HCT116 (cell line): ENCODE measurements around the gene CHST9. TPM values are rescaled to one million over a fixed set of nuclear protein-coding genes. Genes with fewer than 3 reads are reported as not detected.

ENCODE experiments used
- ATAC-seq: fragments of 200-7000 bp; cut with Tn5 transposase; 2 replicates; pipeline ENCODE4 v1.9.1; 2020; ENCODE audit warnings: mild to moderate bottlenecking, moderate library complexity
- BruUV-seq: library from RNA; stranded (reverse); fragments of 400-500 nt; replicated peaks from 2 replicates; lab custom pipeline; 2021; lab: Mats Ljungman, UMichigan
- CTCF ChIA-PET: fragments of 300-600 bp; sonication (Branson Sonifier 250); formaldehyde crosslinking; loops from one replicate; lab custom pipeline; 2021; ENCODE audit warnings: antibody characterized with exemption; lab: Charles Lee
- POLR2A ChIA-PET: fragments of 300-600, 350-600 bp; sonication (Branson Sonifier 250); formaldehyde crosslinking; loops from one replicate; lab custom pipeline; 2021; ENCODE audit warnings: antibody characterized with exemption; lab: Charles Lee
- RAD21 ChIA-PET, 2 experiments: fragments of 300-600 bp; sonication (Branson Sonifier 250); formaldehyde crosslinking; loops; one replicate each; lab custom pipeline; 2023; ENCODE audit warnings: low total read pairs in 2 of 2; ENCODE audit not compliant: uncharacterized antibody in 2 of 2, unreplicated experiment in 2 of 2, low non-redundant PET in 1 of 2; lab: Charles Lee
- DNase-seq: peaks from one replicate; pipeline ENCODE4 v3.0.0-alpha.2; 2010; ENCODE audit warnings: low read depth, low spot score
- H2AFZ ChIP-seq: fragments of 200-600 bp; shearing (Covaris generic), sonication (generic); 2 replicates; pipeline ENCODE4 v1.6.1; 2017; ENCODE audit warnings: low read depth, mixed run types, mixed read lengths, antibody characterized with exemption, low read length; ENCODE audit not compliant: poor library complexity, severe bottlenecking
- H3K27ac ChIP-seq: 2 replicates; pipeline ENCODE4 v1.5.1; 2012; ENCODE audit warnings: low read depth, low read length
- H3K27me3 ChIP-seq: fragments of 200-600 bp; sonication (generic); 2 replicates; pipeline ENCODE4 v1.6.1; 2016; ENCODE audit warnings: mixed run types, low read length, mixed read lengths; ENCODE audit not compliant: insufficient read depth
- H3K36me3 ChIP-seq, 2 experiments: fragments of 200-500 bp in 1 of 2; fragments of 200-600 bp in 1 of 2; sonication (Bioruptor generic) in 1 of 2; sonication (generic) in 1 of 2; 2 replicates each; pipeline versions ENCODE4 v1.5.1 to v1.6.1; 2014 to 2016; ENCODE audit warnings: low read length in 2 of 2, inconsistent platforms in 1 of 2, mixed read lengths in 1 of 2, mixed run types in 1 of 2; ENCODE audit not compliant: insufficient read depth in 2 of 2, control insufficient read depth in 1 of 2
- H3K4me1 ChIP-seq, 2 experiments: fragments of 200-600 bp in 1 of 2; sonication (generic) in 1 of 2; 2 replicates each; pipeline versions ENCODE4 v1.5.1 to v1.6.1; 2012 to 2017; ENCODE audit warnings: low read length in 2 of 2, inconsistent platforms in 1 of 2, mild to moderate bottlenecking in 1 of 2, mixed read lengths in 1 of 2, mixed run types in 1 of 2, moderate library complexity in 1 of 2; ENCODE audit not compliant: insufficient read depth in 2 of 2, control insufficient read depth in 1 of 2
- H3K4me2 ChIP-seq: fragments of 200-600 bp; sonication (generic); 2 replicates; pipeline ENCODE4 v1.6.1; 2017; ENCODE audit warnings: mixed run types, low read length, mixed read lengths
- H3K4me3 ChIP-seq, 2 experiments: fragments of 200-600 bp in 1 of 2; sonication (generic) in 1 of 2; replicated peaks in 1 of 2; 2 replicates each; pipeline ENCODE4 v1.5.1; 2011 to 2016; ENCODE audit warnings: low read length in 2 of 2, control low read depth in 1 of 2, low read depth in 1 of 2, mild to moderate bottlenecking in 1 of 2, mixed read lengths in 1 of 2, mixed run types in 1 of 2
- H3K79me2 ChIP-seq: fragments of 200-600 bp; sonication (generic); 2 replicates; pipeline ENCODE4 v1.6.1; 2017; ENCODE audit warnings: mild to moderate bottlenecking, mixed run types, low read length, moderate library complexity, mixed read lengths; ENCODE audit not compliant: insufficient read depth
- H3K9ac ChIP-seq: fragments of 200-600 bp; sonication (generic); 2 replicates; pipeline ENCODE4 v1.6.1; 2016; ENCODE audit warnings: low read length, mixed read lengths
- H3K9me2 ChIP-seq: fragments of 200-600 bp; sonication (generic), shearing (Covaris generic); 2 replicates; pipeline ENCODE4 v1.6.1; 2017; ENCODE audit warnings: mixed run types, mild to moderate bottlenecking, moderate library complexity; ENCODE audit not compliant: insufficient read depth
- H3K9me3 ChIP-seq, 2 experiments: fragments of 200-500 bp in 1 of 2; fragments of 200-600 bp in 1 of 2; sonication (Bioruptor generic) in 1 of 2; sonication (generic) in 1 of 2; 2 replicates each; pipeline ENCODE4 v1.6.1; 2014 to 2017; ENCODE audit warnings: low read length in 2 of 2, mixed read lengths in 2 of 2, inconsistent platforms in 1 of 2, low read depth in 1 of 2, mild to moderate bottlenecking in 1 of 2, mixed run types in 1 of 2, moderate library complexity in 1 of 2; ENCODE audit not compliant: control insufficient read depth in 1 of 2, insufficient read depth in 1 of 2
- H4K20me1 ChIP-seq: fragments of 200-600 bp; sonication (generic), shearing (Covaris generic); 2 replicates; pipeline ENCODE4 v1.6.1; 2017; ENCODE audit warnings: mixed run types, mild to moderate bottlenecking, moderate library complexity; ENCODE audit not compliant: insufficient read depth
- CEBPB ChIP-seq: IDR thresholded peaks from 2 replicates; pipeline ENCODE4 v1.6.1; 2012; ENCODE audit warnings: low read depth
- EGR1 ChIP-seq: IDR thresholded peaks from 2 replicates; pipeline ENCODE4 v1.6.1; 2012; ENCODE audit warnings: low read depth
- FOSL1 ChIP-seq: IDR thresholded peaks from 2 replicates; pipeline ENCODE4 v1.6.1; 2012; ENCODE audit warnings: low read depth
- RAD21 ChIP-seq: IDR thresholded peaks from 2 replicates; pipeline ENCODE4 v1.6.1; 2012; ENCODE audit warnings: low read depth, mild to moderate bottlenecking
- SRF ChIP-seq: IDR thresholded peaks from 2 replicates; pipeline ENCODE4 v1.6.1; 2012; ENCODE audit warnings: low read depth
- intact Hi-C: fragments of 100-400 bp; cut with micrococcal nuclease; formaldehyde crosslinking; loops from 2 replicates; pipeline ENCODE4 v1.10.0; 2022
- total RNA-seq: library from RNA; stranded (reverse); gene quantifications from one replicate; pipeline ENCODE4 v1.2.1, GENCODE V29; 2021; ENCODE audit not compliant: unreplicated experiment
- TF ChIP-seq, protein P1 (sequence below): IDR thresholded peaks from 2 replicates; pipeline ENCODE4 v1.6.1; 2012

Gene CHST9
- total RNA-seq, 1 experiment from 2014 or later: not detected

- Histone ChIP-seq H3K27me3 (no peaks in the 10 kb centered on the region; the same call in 1 of the 2 replicates), H2AFZ (no peak overlapping the region), H3K9ac (no peak overlapping the region), H3K4me3 (no peak overlapping the region), H3K4me1 (no peaks in the 10 kb centered on the region), H4K20me1 (no peaks in the 10 kb centered on the region), H3K27ac (no peak overlapping the region), H3K36me3 (no peaks in the 10 kb centered on the region), H3K9me2 (no peaks in the 10 kb centered on the region), H3K4me2 (no peak overlapping the region), H3K79me2 (no peaks in the 10 kb centered on the region), H3K9me3 (no peaks in the 10 kb centered on the region)
- DNase-seq (no peak), ATAC-seq (no peak)
- CTCF ChIA-PET: no interaction called here
- BruUV-seq: no TSS peak
- TF ChIP-seq EGR1 (no peak), RAD21 (no peak)
- TF ChIP-seq, protein P1, sequence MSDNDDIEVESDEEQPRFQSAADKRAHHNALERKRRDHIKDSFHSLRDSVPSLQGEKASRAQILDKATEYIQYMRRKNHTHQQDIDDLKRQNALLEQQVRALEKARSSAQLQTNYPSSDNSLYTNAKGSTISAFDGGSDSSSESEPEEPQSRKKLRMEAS: no peak
- RAD21 ChIA-PET: no interaction called here
- intact Hi-C loops: no loop called here
- POLR2A ChIA-PET: no interaction called here
Measured at GRCh38 chr18:27175914-27176313, 9.2 kb downstream of the CHST9 start.

DNA sequence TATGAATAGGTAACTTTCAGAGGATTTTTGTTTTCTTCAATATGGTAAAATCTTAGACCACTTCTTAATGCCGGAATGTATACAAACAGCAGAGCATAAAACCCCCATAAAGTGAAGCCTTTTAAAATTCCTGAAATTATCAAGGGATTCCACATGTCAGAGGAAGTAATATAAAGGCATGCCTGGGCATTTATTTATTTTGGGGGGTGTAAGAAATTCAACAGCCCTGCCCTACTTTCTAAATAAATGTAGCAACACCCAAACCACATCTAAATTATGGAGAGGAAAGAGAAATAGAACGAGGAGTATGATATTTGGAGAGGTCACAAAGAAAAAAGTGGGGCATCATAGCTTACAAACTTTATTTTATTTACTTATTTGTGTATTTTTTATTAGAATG, 9.9 kb downstream of the CHST9 start:
- intact Hi-C loops: no loop called here
- no peak overlapping the region for H3K4me2 ChIP-seq
- H3K36me3 ChIP-seq: no peaks in the 10 kb centered on the region
- H3K9me3 ChIP-seq: no peaks in the 10 kb centered on the region
- H3K4me1 ChIP-seq: no peaks in the 10 kb centered on the region
- ChIA-PET RAD21 (no interaction called here), POLR2A (no interaction called here), CTCF (no interaction called here)
- no peak overlapping the region for H3K9ac ChIP-seq
- ATAC-seq (no peak), DNase-seq (no peak)
- TF ChIP-seq FOSL1 (no peak), SRF (no peak), RAD21 (no peak), CEBPB (no peak)
- TF ChIP-seq, protein P1: no peak
- H2AFZ ChIP-seq: no peak overlapping the region
- no peak overlapping the region for H3K27ac ChIP-seq
- no peaks in the 10 kb centered on the region; the same call in 1 of the 2 replicates for H3K27me3 ChIP-seq
- no TSS peak for BruUV-seq
- H3K9me2 ChIP-seq: no peaks in the 10 kb centered on the region
- no peaks in the 10 kb centered on the region for H3K79me2 ChIP-seq
- no peak overlapping the region for H3K4me3 ChIP-seq
- no peaks in the 10 kb centered on the region for H4K20me1 ChIP-seq
